Retinal pigment epithelial cell (primary cell): ENCODE data around the gene ETV3.
"Not testable (repeated sequence)": the region's sequence is repeated elsewhere in the genome, so short reads cannot be mapped to it uniquely, and the experiment has no call there.

Source experiments
- DNase-seq: peaks from one replicate; pipeline ENCODE4 v3.0.0-alpha.2; 2010; ENCODE audit warnings: low read depth
- H3K4me3 ChIP-seq: 2 replicates; pipeline ENCODE4 v1.5.1; 2011; ENCODE audit warnings: mild to moderate bottlenecking, low read length, control low read depth, moderate library complexity
- CTCF ChIP-seq: conservative IDR thresholded peaks from 2 replicates; pipeline ENCODE4 v1.5.1; 2011; ENCODE audit warnings: low read depth, low read length, control low read depth, inconsistent platforms

Gene ETV3

DNA sequence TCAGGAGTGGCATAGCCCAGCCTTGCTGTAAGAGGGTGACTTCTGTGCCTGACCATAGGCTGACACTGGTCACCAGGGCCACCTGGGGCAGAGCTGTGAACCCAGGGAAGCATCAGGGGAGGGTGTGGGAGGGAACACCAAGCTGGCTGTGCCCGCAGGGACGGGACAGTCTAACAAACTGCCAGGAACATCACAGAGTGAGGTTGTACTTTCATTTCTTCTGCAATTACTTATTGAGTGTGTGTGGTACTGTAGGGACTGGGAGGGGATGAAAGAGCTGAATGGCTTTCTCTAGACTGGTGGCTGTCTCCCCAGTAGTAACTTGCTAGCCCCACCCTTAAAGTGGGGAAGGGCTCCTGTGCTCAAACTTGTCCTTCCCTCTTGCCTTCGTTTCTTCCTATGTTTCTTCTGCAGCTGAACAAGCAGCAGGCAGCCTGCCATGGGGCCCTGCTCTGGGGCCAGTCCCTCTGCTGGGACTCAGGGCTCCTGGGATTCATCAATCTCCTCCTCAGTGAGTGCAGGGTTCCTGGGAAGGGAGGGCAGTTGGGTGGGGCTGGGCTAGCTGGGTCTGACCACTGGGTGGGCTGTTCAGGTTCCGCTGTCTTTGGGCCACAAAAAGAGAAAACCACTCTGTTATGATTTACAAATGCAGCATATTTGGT, 39.7 kb upstream of the ETV3 start:
- no peak for DNase-seq
- no peak for TF ChIP-seq CTCF
- no peak overlapping the region for H3K4me3 ChIP-seq

DNA sequence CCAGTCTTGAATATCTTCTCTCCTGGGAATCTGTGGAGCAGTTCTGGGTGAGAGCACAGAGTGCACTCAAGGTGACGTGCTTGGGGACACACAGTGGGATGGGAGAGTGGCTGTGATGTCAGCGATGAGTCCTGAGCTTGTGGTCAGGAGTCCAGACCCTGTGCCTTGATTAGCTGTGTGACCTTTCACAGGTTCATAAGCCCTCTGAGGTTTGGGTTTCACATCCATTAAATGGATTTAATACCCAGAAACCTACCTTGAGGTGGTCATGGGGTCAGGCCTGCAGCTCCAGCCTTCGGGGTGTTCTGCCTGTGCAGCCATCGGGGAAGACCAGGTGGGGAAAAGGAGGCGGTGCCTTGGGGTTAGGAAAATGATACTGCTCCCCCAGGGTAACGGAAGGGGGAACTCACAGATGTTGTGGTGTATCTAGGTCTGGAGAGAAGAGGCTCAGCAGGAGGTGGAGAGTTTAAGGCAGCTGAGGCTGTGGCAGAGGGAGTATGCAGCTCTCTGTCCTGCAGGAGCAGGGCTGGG, 38.5 kb upstream of the ETV3 start:
- DNase-seq: no peak
- TF ChIP-seq CTCF: no peak
- H3K4me3 ChIP-seq: no peak overlapping the region

DNA sequence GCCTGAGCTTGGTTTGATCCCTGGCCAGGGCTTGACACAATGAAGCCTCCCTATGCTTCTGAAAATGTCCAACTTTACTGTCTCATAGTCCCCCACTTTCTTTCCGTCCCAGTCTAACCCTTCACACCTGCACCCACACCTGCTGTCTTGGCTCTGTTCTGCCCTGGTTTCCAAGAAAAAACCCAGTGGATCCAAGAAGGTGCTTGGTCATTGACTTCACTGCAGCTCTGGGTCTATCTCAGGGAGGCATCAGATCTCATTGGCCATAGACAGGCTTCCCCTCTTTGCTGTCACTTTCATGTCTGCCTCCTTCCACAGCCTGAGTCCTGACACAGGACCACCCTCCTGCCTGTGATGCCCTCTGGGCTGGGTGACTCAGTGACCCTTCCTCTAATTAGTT, 37.8 kb upstream of the ETV3 start:
- H3K4me3 ChIP-seq: no peak overlapping the region
- DNase-seq: no peak
- no peak for TF ChIP-seq CTCF

DNA sequence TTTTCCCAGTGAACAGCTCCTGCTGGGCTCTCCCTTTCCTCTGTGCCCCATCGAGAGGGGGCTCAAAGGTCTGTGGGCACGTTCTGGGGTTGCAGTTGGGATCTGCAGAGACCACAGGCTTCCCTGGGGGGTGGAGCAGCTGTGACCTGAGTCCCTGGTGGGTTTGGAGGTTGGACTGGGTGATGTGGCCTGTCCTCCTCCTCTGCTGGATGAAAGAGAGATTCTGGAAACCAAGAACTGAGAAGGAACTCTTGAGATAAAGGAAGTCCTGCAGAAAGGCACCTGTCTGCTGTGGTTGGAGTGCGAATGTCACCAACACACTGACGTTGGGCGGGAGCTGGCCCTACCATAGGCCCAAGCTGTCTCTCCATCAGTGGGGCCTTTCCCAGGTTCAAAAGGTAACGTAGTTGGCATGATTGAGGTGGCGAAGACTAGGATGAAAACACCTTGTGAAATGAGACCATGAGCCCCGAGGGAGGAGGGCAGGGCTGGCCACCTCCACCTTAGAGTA, 35.8 kb upstream of the ETV3 start:
- no peak for TF ChIP-seq CTCF

GRCh38 chr1:157173241-157173640, 35.0 kb upstream of the ETV3 start:
- not testable (repeated sequence) for DNase-seq

More for the DNA sequence above, 35.8 kb upstream of the ETV3 start:
- H3K4me3 ChIP-seq: no peak overlapping the region
- DNase-seq: no peak

DNA sequence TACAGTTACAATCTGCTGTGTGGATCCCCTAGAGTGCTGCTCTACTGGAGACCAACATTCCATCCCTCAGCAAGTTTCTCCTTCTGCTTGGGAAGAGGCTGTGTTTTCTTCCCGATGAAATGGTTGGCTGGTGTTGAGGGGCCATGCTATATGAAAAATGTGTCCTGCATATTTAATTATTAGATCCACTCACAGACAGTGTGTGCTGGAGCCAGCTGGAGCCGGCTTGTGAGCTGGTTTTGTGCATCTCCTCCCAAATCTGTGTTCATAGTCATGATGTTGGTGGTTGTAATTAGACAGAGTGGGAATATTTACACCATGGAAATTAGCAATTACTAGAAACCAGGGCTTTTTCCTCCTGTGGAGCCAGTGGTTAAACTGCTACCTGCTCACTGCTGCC, 34.4 kb upstream of the ETV3 start:
- not testable (repeated sequence) for DNase-seq, H3K4me3 ChIP-seq

More at GRCh38 chr1:157173241-157173640, 35.0 kb upstream of the ETV3 start:
- H3K4me3 ChIP-seq: not testable (repeated sequence)

- peak; percentile 41 for TF ChIP-seq CTCF
- H3K4me3 ChIP-seq, DNase-seq: not testable (repeated sequence)
Observed at GRCh38 chr1:157171903-157172503, 33.8 kb upstream of the ETV3 start.
